Ishikawa (cell line): ENCODE results near the gene LIX1.

Experiments
- CEBPB ChIP-seq: IDR thresholded peaks from 2 replicates; pipeline ENCODE4 v1.6.1; 2012
- CREB1 ChIP-seq: IDR thresholded peaks from 2 replicates; pipeline ENCODE4 v1.6.1; 2012; ENCODE audit warnings: low read depth
- EP300 ChIP-seq: IDR thresholded peaks from 2 replicates; pipeline ENCODE4 v1.6.1; 2012; ENCODE audit warnings: borderline replicate concordance
- FOXM1 ChIP-seq: IDR thresholded peaks from 2 replicates; pipeline ENCODE4 v1.6.1; 2012; ENCODE audit warnings: low read depth, borderline replicate concordance
- MAX ChIP-seq: IDR thresholded peaks from 2 replicates; pipeline ENCODE4 v1.6.1; 2012
- NFIC ChIP-seq: IDR thresholded peaks from 2 replicates; pipeline ENCODE4 v1.6.1; 2012
- RAD21 ChIP-seq: IDR thresholded peaks from 2 replicates; pipeline ENCODE4 v1.6.1; 2012; ENCODE audit warnings: low read depth
- REST ChIP-seq: IDR thresholded peaks from 2 replicates; pipeline ENCODE4 v1.6.1; 2012; ENCODE audit warnings: low read depth, mild to moderate bottlenecking
- TAF1 ChIP-seq: IDR thresholded peaks from 2 replicates; pipeline ENCODE4 v1.6.1; 2012; ENCODE audit warnings: low read depth, mild to moderate bottlenecking
- USF1 ChIP-seq: IDR thresholded peaks from 2 replicates; pipeline ENCODE4 v1.6.1; 2012
- YY1 ChIP-seq: IDR thresholded peaks from 2 replicates; pipeline ENCODE4 v1.6.1; 2012; ENCODE audit warnings: low read depth

- TF ChIP-seq YY1 (no peak), RAD21 (no peak), TAF1 (no peak), CREB1 (no peak), MAX (no peak), EP300 (no peak), USF1 (no peak), CEBPB (no peak), NFIC (no peak), REST (no peak), FOXM1 (no peak)
Measured at GRCh38 chr5:97182571-97183099, 40.2 kb upstream of the LIX1 start.
